ENCODE data around the gene SLC13A2. TPM values are rescaled to one million over a fixed set of nuclear protein-coding genes. Genes with fewer than 3 reads are reported as not detected.

SLC13A2 gene
- total and polyA plus RNA-seq, 2 experiments from 2014 or later = not detected

GRCh38 chr17:28511858-28512461 is 38.5 kb downstream of the SLC13A2 start:
- no peak for DNase-seq (ENCODE audit: low read depth in 1 of 2, low spot score in 1 of 2)

DNA sequence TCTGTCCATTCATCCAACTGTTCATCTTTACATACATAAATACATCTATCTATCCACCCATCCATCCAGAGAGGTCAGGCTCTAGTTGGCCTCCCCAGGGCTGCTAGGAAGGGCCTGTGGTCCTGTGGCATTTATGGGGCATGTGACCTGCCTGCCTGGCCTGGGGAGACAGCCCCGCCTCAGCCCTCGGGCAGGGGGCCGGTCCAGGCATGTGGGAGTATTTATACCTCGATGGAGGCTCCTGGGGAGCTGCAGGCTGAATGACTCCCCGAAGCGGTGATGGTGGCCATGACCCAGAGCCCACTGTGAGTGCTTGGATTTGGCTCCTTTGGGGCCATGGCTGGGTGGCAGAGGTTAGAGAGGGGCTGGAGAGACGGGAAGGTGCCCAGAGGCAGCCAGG is 40.0 kb downstream of the SLC13A2 start:
- TF ChIP-seq, protein P1, sequence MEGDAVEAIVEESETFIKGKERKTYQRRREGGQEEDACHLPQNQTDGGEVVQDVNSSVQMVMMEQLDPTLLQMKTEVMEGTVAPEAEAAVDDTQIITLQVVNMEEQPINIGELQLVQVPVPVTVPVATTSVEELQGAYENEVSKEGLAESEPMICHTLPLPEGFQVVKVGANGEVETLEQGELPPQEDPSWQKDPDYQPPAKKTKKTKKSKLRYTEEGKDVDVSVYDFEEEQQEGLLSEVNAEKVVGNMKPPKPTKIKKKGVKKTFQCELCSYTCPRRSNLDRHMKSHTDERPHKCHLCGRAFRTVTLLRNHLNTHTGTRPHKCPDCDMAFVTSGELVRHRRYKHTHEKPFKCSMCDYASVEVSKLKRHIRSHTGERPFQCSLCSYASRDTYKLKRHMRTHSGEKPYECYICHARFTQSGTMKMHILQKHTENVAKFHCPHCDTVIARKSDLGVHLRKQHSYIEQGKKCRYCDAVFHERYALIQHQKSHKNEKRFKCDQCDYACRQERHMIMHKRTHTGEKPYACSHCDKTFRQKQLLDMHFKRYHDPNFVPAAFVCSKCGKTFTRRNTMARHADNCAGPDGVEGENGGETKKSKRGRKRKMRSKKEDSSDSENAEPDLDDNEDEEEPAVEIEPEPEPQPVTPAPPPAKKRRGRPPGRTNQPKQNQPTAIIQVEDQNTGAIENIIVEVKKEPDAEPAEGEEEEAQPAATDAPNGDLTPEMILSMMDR (IDR thresholded peaks at IDR 0.05; ENCODE audit: low read depth, low read length) = no peak
- no peak overlapping the region for H3K4me3 ChIP-seq

More at GRCh38 chr17:28511858-28512461, 38.5 kb downstream of the SLC13A2 start:
- no peak overlapping the region for H3K4me3 ChIP-seq
- no peaks in the 10 kb centered on the region for H3K27me3 ChIP-seq
- H3K27ac ChIP-seq = no peak overlapping the region
- H3K4me1 ChIP-seq (ENCODE audit: low read depth) = no peaks in the 10 kb centered on the region
- H3K9me3 ChIP-seq (ENCODE audit: low read depth) = no peaks in the 10 kb centered on the region
- no peaks in the 10 kb centered on the region for H3K36me3 ChIP-seq
- TF ChIP-seq, protein P1 (IDR thresholded peaks at IDR 0.05; ENCODE audit: low read depth, low read length) = no peak

DNA sequence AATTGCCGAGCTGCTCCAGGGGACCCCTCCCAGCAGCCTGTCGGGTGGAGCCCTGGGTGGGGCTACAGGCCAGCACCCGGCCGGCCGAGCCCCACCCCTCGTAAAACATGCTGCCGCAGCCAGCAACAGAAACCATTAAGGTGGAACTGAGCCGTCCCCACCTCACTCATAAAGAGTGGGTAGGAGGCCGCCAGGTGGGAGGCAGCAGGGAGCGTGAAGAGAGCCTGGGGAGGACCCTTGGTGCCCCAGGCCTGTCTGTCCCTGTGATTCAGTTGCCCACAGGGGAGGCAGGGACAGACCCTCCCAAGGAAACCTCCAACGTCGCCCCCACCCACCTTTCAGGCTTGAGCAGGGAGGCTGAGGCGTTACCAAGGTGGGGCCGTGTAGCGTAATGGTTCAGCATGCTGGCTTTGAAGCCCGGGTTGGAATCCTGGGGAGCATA is 41.1 kb downstream of the SLC13A2 start:
- TF ChIP-seq, protein P1 (IDR thresholded peaks at IDR 0.05; ENCODE audit: low read depth, low read length) = no peak

More for the DNA sequence above, 40.0 kb downstream of the SLC13A2 start:
- H3K4me1 ChIP-seq (ENCODE audit: low read depth) = no peaks in the 10 kb centered on the region
- no peaks in the 10 kb centered on the region for H3K27me3 ChIP-seq
- H3K9me3 ChIP-seq (ENCODE audit: low read depth) = no peaks in the 10 kb centered on the region
- no peaks in the 10 kb centered on the region for H3K36me3 ChIP-seq
- no peak for DNase-seq (ENCODE audit: low read depth in 1 of 2, low spot score in 1 of 2)
- no peak overlapping the region for H3K27ac ChIP-seq

DNA sequence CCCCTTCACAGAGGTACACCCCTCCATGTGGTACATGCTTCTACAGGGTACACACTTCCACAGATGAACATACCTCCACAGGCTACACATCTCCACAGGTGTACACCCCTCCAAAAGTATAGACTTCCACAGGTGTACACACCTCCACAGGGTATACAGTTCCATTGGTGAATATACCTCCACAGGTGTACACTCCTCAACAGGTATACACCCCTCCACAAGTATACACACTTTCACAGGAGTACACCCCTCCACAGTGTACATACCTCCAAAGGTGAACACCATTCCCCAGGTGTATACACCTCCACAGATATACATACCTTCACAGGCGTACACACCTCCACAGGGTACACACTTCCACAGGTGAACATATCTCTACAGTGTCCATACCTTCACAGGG is 42.1 kb downstream of the SLC13A2 start:
- no peaks in the 10 kb centered on the region for H3K4me1 ChIP-seq (ENCODE audit: low read depth)
- DNase-seq (ENCODE audit: low read depth in 1 of 2, low spot score in 1 of 2) = no peak
- TF ChIP-seq, protein P1 (IDR thresholded peaks at IDR 0.05; ENCODE audit: low read depth, low read length) = no peak
- no peaks in the 10 kb centered on the region for H3K36me3 ChIP-seq
- H3K27ac ChIP-seq = no peak overlapping the region
- H3K4me3 ChIP-seq = no peak overlapping the region
- no peaks in the 10 kb centered on the region for H3K27me3 ChIP-seq
- H3K9me3 ChIP-seq (ENCODE audit: low read depth) = no peaks in the 10 kb centered on the region

More for the DNA sequence above, 41.1 kb downstream of the SLC13A2 start:
- DNase-seq (ENCODE audit: low read depth in 1 of 2, low spot score in 1 of 2) = no peak
- H3K4me3 ChIP-seq = no peak overlapping the region
- no peak overlapping the region for H3K27ac ChIP-seq
- no peaks in the 10 kb centered on the region for H3K4me1 ChIP-seq (ENCODE audit: low read depth)
- no peaks in the 10 kb centered on the region for H3K9me3 ChIP-seq (ENCODE audit: low read depth)
- no peaks in the 10 kb centered on the region for H3K36me3 ChIP-seq
- no peaks in the 10 kb centered on the region for H3K27me3 ChIP-seq

DNA sequence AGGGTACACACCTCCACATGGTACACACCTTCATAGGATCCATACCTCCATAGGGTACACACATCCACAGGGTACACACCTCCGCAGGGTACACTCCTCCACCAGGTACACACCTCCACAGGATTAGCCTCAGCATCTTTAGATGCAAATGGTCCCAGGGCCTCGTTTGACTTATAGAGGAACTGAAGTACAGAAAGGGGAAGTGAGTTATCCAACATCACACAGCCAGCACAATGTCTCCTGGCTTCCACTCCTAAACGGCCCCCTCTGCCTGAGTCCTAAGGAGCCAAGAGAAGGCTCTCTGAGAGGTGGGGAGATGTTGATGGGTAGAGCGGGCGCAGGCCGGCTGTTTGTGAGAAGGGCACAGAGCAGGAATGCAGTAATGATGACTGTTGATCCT is 44.7 kb downstream of the SLC13A2 start:
- TF ChIP-seq, protein P1 (IDR thresholded peaks at IDR 0.05; ENCODE audit: low read depth, low read length) = no peak
- Histone ChIP-seq H3K4me3 (no peak overlapping the region), H3K4me1 (ENCODE audit: low read depth) (no peaks in the 10 kb centered on the region), H3K9me3 (ENCODE audit: low read depth) (no peaks in the 10 kb centered on the region), H3K27me3 (no peaks in the 10 kb centered on the region), H3K27ac (no peak overlapping the region), H3K36me3 (no peaks in the 10 kb centered on the region)
- no peak for DNase-seq (ENCODE audit: low read depth in 1 of 2, low spot score in 1 of 2)
